H9 (cell line): ENCODE measurements around the gene INTS4. TPM values are rescaled to one million over a fixed set of nuclear protein-coding genes. Genes with fewer than 3 reads are reported as not detected.

Experiments used
- DNase-seq: peaks from one replicate; pipeline ENCODE4 v3.0.0-alpha.2; 2017
- H2AFZ ChIP-seq: one replicate; pipeline ENCODE4 v1.6.1; 2013; ENCODE audit warnings: mild to moderate bottlenecking, low read length, control low read depth, moderate library complexity
- H2AK5ac ChIP-seq: 2 replicates; pipeline ENCODE4 v1.6.1; 2013; ENCODE audit warnings: low read length, control low read depth, mixed read lengths; ENCODE audit not compliant: insufficient read length
- H2BK120ac ChIP-seq: one replicate; pipeline ENCODE4 v1.6.1; 2013; ENCODE audit warnings: low read depth, mild to moderate bottlenecking, low read length, control low read depth, inconsistent platforms; ENCODE audit not compliant: poor library complexity, severe bottlenecking
- H2BK12ac ChIP-seq: 2 replicates; pipeline ENCODE4 v1.6.1; 2013; ENCODE audit warnings: low read length, control low read depth, mixed read lengths, low read depth; ENCODE audit not compliant: insufficient read length
- H2BK15ac ChIP-seq: 2 replicates; pipeline ENCODE4 v1.6.1; 2013; ENCODE audit warnings: low read depth, low read length, control low read depth
- H2BK20ac ChIP-seq: one replicate; pipeline ENCODE4 v1.6.1; 2013; ENCODE audit warnings: low read depth, mild to moderate bottlenecking, low read length, control low read depth, inconsistent platforms; ENCODE audit not compliant: poor library complexity, severe bottlenecking
- H2BK5ac ChIP-seq: 2 replicates; pipeline ENCODE4 v1.6.1; 2013; ENCODE audit warnings: low read length, control low read depth, mixed read lengths; ENCODE audit not compliant: insufficient read length
- H3K14ac ChIP-seq: 2 replicates; pipeline ENCODE4 v1.6.1; 2013; ENCODE audit warnings: low read length, control low read depth; ENCODE audit not compliant: insufficient read depth
- H3K18ac ChIP-seq: 2 replicates; pipeline ENCODE4 v1.6.1; 2013; ENCODE audit warnings: low read depth, mild to moderate bottlenecking, mixed read lengths, low read length, control low read depth; ENCODE audit not compliant: insufficient read length
- H3K23ac ChIP-seq: 2 replicates; pipeline ENCODE4 v1.6.1; 2013; ENCODE audit warnings: low read length, control low read depth, mixed read lengths, low read depth; ENCODE audit not compliant: insufficient read length
- H3K23me2 ChIP-seq: 2 replicates; pipeline ENCODE4 v1.6.1; 2013; ENCODE audit warnings: low read depth, mild to moderate bottlenecking, mixed read lengths, low read length, control low read depth; ENCODE audit not compliant: insufficient read length, poor library complexity, severe bottlenecking
- H3K27ac ChIP-seq: 2 replicates; pipeline ENCODE4 v1.5.1; 2013; ENCODE audit warnings: low read length, control low read depth, mixed read lengths, low read depth; ENCODE audit not compliant: insufficient read length
- H3K27me3 ChIP-seq: 2 replicates; pipeline ENCODE4 v1.6.1; 2013; ENCODE audit warnings: low read length, control low read depth, inconsistent platforms; ENCODE audit not compliant: insufficient read depth
- H3K4ac ChIP-seq: 2 replicates; pipeline ENCODE4 v1.6.1; 2013; ENCODE audit warnings: low read depth, mild to moderate bottlenecking, control low read depth, inconsistent platforms, low read length, moderate library complexity
- H3K4me1 ChIP-seq: 2 replicates; pipeline ENCODE4 v1.6.1; 2013; ENCODE audit warnings: low read length, control low read depth, inconsistent platforms; ENCODE audit not compliant: insufficient read depth
- H3K4me2 ChIP-seq: 2 replicates; pipeline ENCODE4 v1.6.1; 2013; ENCODE audit warnings: low read length, control low read depth, mixed read lengths; ENCODE audit not compliant: insufficient read length, insufficient read depth
- H3K56ac ChIP-seq: 2 replicates; pipeline ENCODE4 v1.6.1; 2013; ENCODE audit warnings: low read depth, mild to moderate bottlenecking, mixed read lengths, low read length, control low read depth; ENCODE audit not compliant: insufficient read length
- H3K79me1 ChIP-seq: 2 replicates; pipeline ENCODE4 v1.6.1; 2013; ENCODE audit warnings: low read depth, mild to moderate bottlenecking, moderate library complexity, low read length, control low read depth, inconsistent platforms; ENCODE audit not compliant: insufficient read depth, poor library complexity, severe bottlenecking
- H3K79me2 ChIP-seq: 2 replicates; pipeline ENCODE4 v1.6.1; 2013; ENCODE audit warnings: low read length, control low read depth, inconsistent platforms; ENCODE audit not compliant: insufficient read depth
- H3K9ac ChIP-seq: 2 replicates; pipeline ENCODE4 v1.6.1; 2013; ENCODE audit warnings: low read length, control low read depth, mixed read lengths; ENCODE audit not compliant: insufficient read length; ENCODE audit errors: extremely low read depth
- H3K9me3 ChIP-seq: one replicate; pipeline ENCODE4 v1.6.1; 2013; ENCODE audit warnings: low read depth, low read length, inconsistent platforms; ENCODE audit not compliant: control insufficient read depth
- H3T11ph ChIP-seq: one replicate; pipeline ENCODE4 v1.6.1; 2013; ENCODE audit warnings: mild to moderate bottlenecking, low read length, control low read depth, inconsistent platforms
- H4K20me1 ChIP-seq: one replicate; pipeline ENCODE4 v1.6.1; 2013; ENCODE audit not compliant: control insufficient read depth, insufficient read length, insufficient read depth
- H4K5ac ChIP-seq: 2 replicates; pipeline ENCODE4 v1.6.1; 2013; ENCODE audit warnings: low read depth, mild to moderate bottlenecking, mixed read lengths, low read length, control low read depth; ENCODE audit not compliant: insufficient read length
- H4K8ac ChIP-seq: replicated peaks from 2 replicates; pipeline ENCODE4 v1.6.1; 2013; ENCODE audit warnings: low read length, control low read depth, mixed read lengths, low read depth; ENCODE audit not compliant: insufficient read length
- H4K91ac ChIP-seq: 2 replicates; pipeline ENCODE4 v1.6.1; 2013; ENCODE audit warnings: low read depth, mild to moderate bottlenecking, moderate library complexity, mixed read lengths, low read length, control low read depth; ENCODE audit not compliant: insufficient read length
- H3K27ac Mint-ChIP-seq, 3 experiments: 2 replicates in 2 of 3; 3 replicates in 1 of 3; pipeline ENCODE4 v1.8.0; 2020 to 2021; ENCODE audit warnings: mixed read lengths in 3 of 3, mild to moderate bottlenecking in 1 of 3, moderate library complexity in 1 of 3
- H3K27me3 Mint-ChIP-seq: 2 replicates; pipeline ENCODE4 v1.8.0; 2021; ENCODE audit warnings: low read depth, mild to moderate bottlenecking, moderate library complexity, mixed read lengths
- H3K36me3 Mint-ChIP-seq, 3 experiments: 2 replicates in 2 of 3; 3 replicates in 1 of 3; pipeline ENCODE4 v1.8.0; 2020 to 2021; ENCODE audit warnings: low read depth in 3 of 3, mixed read lengths in 3 of 3; ENCODE audit not compliant: insufficient read depth in 1 of 3
- H3K4me1 Mint-ChIP-seq, 2 experiments: 2 replicates each; pipeline ENCODE4 v1.8.0; 2020; ENCODE audit warnings: mixed read lengths in 2 of 2
- H3K4me3 Mint-ChIP-seq, 2 experiments: 2 replicates in 1 of 2; 3 replicates in 1 of 2; pipeline ENCODE4 v1.8.0; 2020 to 2021; ENCODE audit warnings: mild to moderate bottlenecking in 2 of 2, mixed read lengths in 2 of 2, moderate library complexity in 1 of 2
- H3K9me3 Mint-ChIP-seq, 2 experiments: 2 replicates in 1 of 2; 3 replicates in 1 of 2; pipeline ENCODE4 v1.8.0; 2020; ENCODE audit warnings: mild to moderate bottlenecking in 2 of 2, mixed read lengths in 2 of 2, moderate library complexity in 1 of 2
- WGBS: extraction: QIAGEN DNeasy Blood & Tissue Kit; methylation state at CpG from one replicate; pipeline ENCODE4 v1.1.7; 2013; ENCODE audit warnings: missing lambda C conversion rate, low lambda C conversion rate, mixed read lengths; ENCODE audit not compliant: insufficient read length; ENCODE audit errors: extremely low coverage; 5-methylcytosine and 5-hydroxymethylcytosine counted together
- total RNA-seq: library from RNA; stranded (reverse); gene quantifications from 2 replicates; pipeline ENCODE4 v1.2.1, GENCODE V29; 2021
- TF ChIP-seq, protein P1 (sequence below): fragments of 200-600 bp; sonication (generic); conservative IDR thresholded peaks from 3 replicates; pipeline ENCODE4 v1.8.0; 2021; ENCODE audit warnings: antibody characterized with exemption, mild to moderate bottlenecking

Gene INTS4
- total RNA-seq, 1 experiment from 2014 or later: 38.6 TPM

DNA sequence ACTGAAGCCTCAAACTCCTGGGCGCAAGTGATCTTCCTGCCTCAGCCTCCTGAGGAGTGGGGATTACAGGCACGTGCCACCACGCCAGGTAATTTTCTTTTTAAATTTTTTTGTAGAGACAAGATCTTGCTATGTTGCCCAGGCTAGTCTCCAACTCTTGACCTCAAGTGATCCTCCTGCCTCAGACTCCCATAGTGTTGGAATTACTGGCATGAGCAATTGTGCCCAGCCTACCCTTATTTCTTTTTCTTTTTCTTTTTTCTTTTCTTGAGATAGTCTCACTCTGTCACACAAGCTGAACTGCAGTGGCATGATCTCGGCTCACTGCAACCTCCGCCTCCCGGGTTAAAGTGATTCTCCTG lies 109.7 kb downstream of the INTS4 start:
- Histone ChIP-seq H2AK5ac (no peak overlapping the region), H3K79me2 (no peaks in the 10 kb centered on the region), H3K14ac (no peak overlapping the region), H3K4ac (no peak overlapping the region), H3K27ac (no peak overlapping the region), H3K23ac (no peak overlapping the region), H3K9me3 (no peaks in the 10 kb centered on the region), H4K91ac (no peak overlapping the region), H4K5ac (no peak overlapping the region), H2BK12ac (no peak overlapping the region), H3K18ac (no peak overlapping the region), H3K56ac (no peak overlapping the region), H3T11ph (no peak overlapping the region), H2BK15ac (no peak overlapping the region), H3K4me1 (no peaks in the 10 kb centered on the region), H3K27me3 (no peaks in the 10 kb centered on the region), H2AFZ (no peak overlapping the region), H3K79me1 (no peaks in the 10 kb centered on the region), H4K20me1 (no peaks in the 10 kb centered on the region), H3K23me2 (no peaks in the 10 kb centered on the region), H3K4me2 (no peak overlapping the region), H2BK20ac (no peak overlapping the region), H2BK120ac (no peak overlapping the region), H4K8ac (no peak overlapping the region), H2BK5ac (no peak overlapping the region), H3K9ac (no peak overlapping the region)
- DNase-seq: no peak
- TF ChIP-seq, protein P1, sequence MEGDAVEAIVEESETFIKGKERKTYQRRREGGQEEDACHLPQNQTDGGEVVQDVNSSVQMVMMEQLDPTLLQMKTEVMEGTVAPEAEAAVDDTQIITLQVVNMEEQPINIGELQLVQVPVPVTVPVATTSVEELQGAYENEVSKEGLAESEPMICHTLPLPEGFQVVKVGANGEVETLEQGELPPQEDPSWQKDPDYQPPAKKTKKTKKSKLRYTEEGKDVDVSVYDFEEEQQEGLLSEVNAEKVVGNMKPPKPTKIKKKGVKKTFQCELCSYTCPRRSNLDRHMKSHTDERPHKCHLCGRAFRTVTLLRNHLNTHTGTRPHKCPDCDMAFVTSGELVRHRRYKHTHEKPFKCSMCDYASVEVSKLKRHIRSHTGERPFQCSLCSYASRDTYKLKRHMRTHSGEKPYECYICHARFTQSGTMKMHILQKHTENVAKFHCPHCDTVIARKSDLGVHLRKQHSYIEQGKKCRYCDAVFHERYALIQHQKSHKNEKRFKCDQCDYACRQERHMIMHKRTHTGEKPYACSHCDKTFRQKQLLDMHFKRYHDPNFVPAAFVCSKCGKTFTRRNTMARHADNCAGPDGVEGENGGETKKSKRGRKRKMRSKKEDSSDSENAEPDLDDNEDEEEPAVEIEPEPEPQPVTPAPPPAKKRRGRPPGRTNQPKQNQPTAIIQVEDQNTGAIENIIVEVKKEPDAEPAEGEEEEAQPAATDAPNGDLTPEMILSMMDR: no peak
- Mint-ChIP-seq H3K27me3 (no peaks in the 10 kb centered on the region), H3K9me3 (no peaks in the 10 kb centered on the region), H3K4me1 (no peaks in the 10 kb centered on the region), H3K27ac (peak overlapping the region in 1 of 3 experiments; percentile 48; a peak in 2 of 7 replicates), H3K4me3 (no peak overlapping the region), H3K36me3 (peaks cover 10 to 61% (median 23%) of the 10 kb centered on the region in 3 experiments)
- no CpG with 5 or more reads among the region's 6 CpGs for WGBS
